MM.1S (cell line): ENCODE data around the gene RFTN1.

Source experiments
- EZH2phosphoT487 ChIP-seq: fragments of 300-600 bp; sonication (generic); IDR thresholded peaks from 2 replicates; pipeline ENCODE4 v1.6.1; 2018; ENCODE audit warnings: antibody characterized with exemption, low read length
- TF ChIP-seq, protein P1 (sequence below): fragments of 300-600 bp; sonication (generic); IDR thresholded peaks from 2 replicates; pipeline ENCODE4 v1.5.1; 2016; ENCODE audit warnings: antibody characterized with exemption, low read length, mixed read lengths

DNA sequence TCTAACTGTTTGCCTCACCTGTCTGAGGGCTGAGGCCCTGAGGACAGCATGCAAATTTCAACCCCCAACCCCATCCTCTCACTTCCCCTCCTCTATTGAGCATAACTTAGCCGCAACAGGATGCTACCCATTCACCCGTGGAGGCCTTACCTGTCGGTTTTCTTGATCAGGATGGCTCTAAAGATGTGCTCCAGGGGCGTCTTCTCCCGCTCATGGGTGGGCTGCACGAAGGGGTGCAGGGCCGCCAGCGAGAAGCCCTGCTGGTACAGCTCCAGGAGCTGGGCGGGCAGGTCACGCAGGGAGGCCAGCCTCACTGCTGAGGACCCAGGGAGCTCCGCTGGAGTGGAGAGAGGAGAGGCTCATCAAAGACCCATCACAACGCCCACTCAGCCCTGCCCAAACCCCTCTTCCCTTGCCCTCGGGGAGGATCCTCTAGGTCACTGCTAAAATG is 79.8 kb downstream of the RFTN1 start:
- TF ChIP-seq, protein P1, sequence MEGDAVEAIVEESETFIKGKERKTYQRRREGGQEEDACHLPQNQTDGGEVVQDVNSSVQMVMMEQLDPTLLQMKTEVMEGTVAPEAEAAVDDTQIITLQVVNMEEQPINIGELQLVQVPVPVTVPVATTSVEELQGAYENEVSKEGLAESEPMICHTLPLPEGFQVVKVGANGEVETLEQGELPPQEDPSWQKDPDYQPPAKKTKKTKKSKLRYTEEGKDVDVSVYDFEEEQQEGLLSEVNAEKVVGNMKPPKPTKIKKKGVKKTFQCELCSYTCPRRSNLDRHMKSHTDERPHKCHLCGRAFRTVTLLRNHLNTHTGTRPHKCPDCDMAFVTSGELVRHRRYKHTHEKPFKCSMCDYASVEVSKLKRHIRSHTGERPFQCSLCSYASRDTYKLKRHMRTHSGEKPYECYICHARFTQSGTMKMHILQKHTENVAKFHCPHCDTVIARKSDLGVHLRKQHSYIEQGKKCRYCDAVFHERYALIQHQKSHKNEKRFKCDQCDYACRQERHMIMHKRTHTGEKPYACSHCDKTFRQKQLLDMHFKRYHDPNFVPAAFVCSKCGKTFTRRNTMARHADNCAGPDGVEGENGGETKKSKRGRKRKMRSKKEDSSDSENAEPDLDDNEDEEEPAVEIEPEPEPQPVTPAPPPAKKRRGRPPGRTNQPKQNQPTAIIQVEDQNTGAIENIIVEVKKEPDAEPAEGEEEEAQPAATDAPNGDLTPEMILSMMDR, result no peak
- no peak for TF ChIP-seq EZH2phosphoT487
